Small intestine (tissue), 16 donors: ENCODE measurements around the gene CARF. TPM values are rescaled to one million over a fixed set of nuclear protein-coding genes. Genes with fewer than 3 reads are reported as not detected.

Experiments used
- DNase-seq, 2 donors: peaks; one replicate each; pipeline versions ENCODE4 v3.0.0 to v3.0.0-alpha.2; 2013
- FAIRE-seq: peaks from 2 replicates; lab custom pipeline; 2012; peaks lifted over from hg19 to GRCh38; lab: Jason Lieb, UNC
- H3K27ac ChIP-seq, 3 donors: one replicate each; pipeline ENCODE4 v1.5.1; 2013; ENCODE audit warnings: low read length in 2 of 3, mild to moderate bottlenecking in 2 of 3, control low read depth in 1 of 3, inconsistent platforms in 1 of 3, low read depth in 1 of 3, moderate library complexity in 1 of 3
- H3K27me3 ChIP-seq, 3 donors: one replicate each; pipeline ENCODE4 v1.6.1; 2013; ENCODE audit warnings: low read length in 3 of 3, inconsistent platforms in 1 of 3; ENCODE audit not compliant: control insufficient read depth in 3 of 3, insufficient read depth in 3 of 3
- H3K36me3 ChIP-seq, 3 donors: one replicate each; pipeline ENCODE4 v1.6.1; 2013; ENCODE audit warnings: low read length in 3 of 3, inconsistent platforms in 1 of 3, low read depth in 1 of 3, mild to moderate bottlenecking in 1 of 3, moderate library complexity in 1 of 3; ENCODE audit not compliant: control insufficient read depth in 3 of 3, insufficient read depth in 2 of 3
- H3K4me1 ChIP-seq, 3 donors: one replicate each; pipeline ENCODE4 v1.6.1; 2013; ENCODE audit warnings: low read length in 2 of 3, inconsistent platforms in 1 of 3, low read depth in 1 of 3, mild to moderate bottlenecking in 1 of 3, moderate library complexity in 1 of 3; ENCODE audit not compliant: control insufficient read depth in 3 of 3, insufficient read depth in 2 of 3
- H3K4me3 ChIP-seq, 3 donors: one replicate each; pipeline ENCODE4 v1.5.1; 2013; ENCODE audit warnings: low read length in 3 of 3, control low read depth in 1 of 3, inconsistent platforms in 1 of 3, low read depth in 1 of 3, mild to moderate bottlenecking in 1 of 3, moderate library complexity in 1 of 3
- H3K9me3 ChIP-seq, 2 donors: one replicate each; pipeline ENCODE4 v1.6.1; 2013; ENCODE audit warnings: low read depth in 1 of 2, low read length in 1 of 2; ENCODE audit not compliant: control insufficient read depth in 2 of 2, insufficient read depth in 1 of 2
- WGBS, 3 donors: extraction: QIAGEN DNeasy Blood & Tissue Kit; methylation state at CpG; one replicate each; pipeline ENCODE4 v1.1.7; 2013; 5-methylcytosine and 5-hydroxymethylcytosine counted together
- long read RNA-seq, 10 donors: transcript quantifications; one replicate each; lab custom pipeline, GENCODE V29; 2026
- polyA plus RNA-seq, 4 donors: library from polyadenylated mRNA; stranded (reverse) in 3 of 4; unstranded in 1 of 4; fragments of 200-250 nt in 3 of 4; fragments of 120-200 nt in 1 of 4; gene quantifications; one replicate each; pipeline versions ENCODE4 v1.2.1 to v1.2.3, GENCODE V29; 2013
- donor health status: healthy with polysubstance abuse.
- donor health status: control.
- donor health status: control.
- donor health status: Bipolar disorder and iron deficiency.
- donor health status: healthy.

The CARF gene
- polyA plus RNA-seq, result 1 to 10 TPM in 3 of 4 donors, under 1 TPM in 1; 0.89 to 9.3 (median 1.7) TPM
- long read RNA-seq, donor 1, result 0 reads
- long read RNA-seq, donor 2, partial matches to known transcripts, result 0 of 1 reads
- long read RNA-seq, donor 2, other reads (novel, unspliced or antisense), result 0 of 1 reads
- long read RNA-seq, donor 3, partial matches to known transcripts, result 27 of 27 reads
- long read RNA-seq, donor 3, other reads (novel, unspliced or antisense), result 0 of 27 reads
- long read RNA-seq, donor 4, result 0 reads
- long read RNA-seq, donor 5, result 0 reads
- long read RNA-seq, donor 6, result 0 reads
- long read RNA-seq, donor 7, result 0 reads
- long read RNA-seq, donor 8, result 0 reads
- long read RNA-seq, donor 9, result 0 reads
- long read RNA-seq, donor 10, result 0 reads

GRCh38 chr2:202911512-202912341 lies at the start of gene CARF, which contains the start of gene WDR12:
CARF (plus strand) TSS chr2:202912275; CDS start chr2:202941903, 29,628 bp downstream.
WDR12 (minus strand) TSS chr2:202911673; CDS start chr2:202911476, 197 bp downstream.
- H3K36me3 ChIP-seq, result peaks cover 0 to 6% (median 0%) of the 10 kb centered on the region in 3 donors
- peak within 1 kb of the TSS; percentile 73 to 95 (median 92) for H3K27ac ChIP-seq
- H3K27me3 ChIP-seq, result no peaks in the 10 kb centered on the region
- H3K4me1 ChIP-seq, result no peaks in the 10 kb centered on the region
- 0 to 1% (median 1%) methylated on average over 39 of the region's 39 CpGs for WGBS, 3 donors
- H3K4me3 ChIP-seq, result peak within 1 kb of the TSS; percentile 28 to 74 (median 56)
- DNase-seq (peak; percentile 95 to 98), FAIRE-seq (no peak)
- H3K9me3 ChIP-seq, result no peaks in the 10 kb centered on the region

GRCh38 chr2:202870431-202871299 lies 41.4 kb upstream of the CARF start:
- Histone ChIP-seq H3K27ac (peak overlapping the region in 1 of 3 donors; percentile 76), H3K4me1 (no peaks in the 10 kb centered on the region), H3K9me3 (no peaks in the 10 kb centered on the region), H3K27me3 (no peaks in the 10 kb centered on the region), H3K36me3 (no peaks in the 10 kb centered on the region), H3K4me3 (peak overlapping the region; percentile 64 to 71 (median 64))
- DNase-seq, result peak; percentile 64 to 83
- WGBS, 3 donors, result 1 to 4% (median 4%) methylated on average over 37 of the region's 37 CpGs
- no peak for FAIRE-seq

- Histone ChIP-seq H3K27me3 (no peaks in the 10 kb centered on the region), H3K4me1 (no peaks in the 10 kb centered on the region), H3K27ac (peak within 1 kb of the TSS in 2 of 3 donors; percentile 0 to 76), H3K36me3 (no peaks in the 10 kb centered on the region), H3K9me3 (no peaks in the 10 kb centered on the region), H3K4me3 (peak within 1 kb of the TSS; percentile 64 to 71 (median 64))
- DNase-seq (peak; percentile 37 to 85), FAIRE-seq (no peak)
- WGBS, 3 donors, result 0 to 1% (median 1%) methylated on average over 61 to 93 of the region's 93 CpGs
These were observed 40.6 kb upstream of the CARF start, which contains the start of gene ICA1L for GRCh38 chr2:202871300-202872141. ICA1L (minus strand) TSS chr2:202871766; CDS start chr2:202829009, 42,757 bp downstream.

- no peak overlapping the region for H3K4me3 ChIP-seq
- no peak for DNase-seq
- WGBS, 3 donors, result 98 to 100% (median 98%) methylated on average over 2 of the region's 2 CpGs
- peaks cover 4 to 30% (median 4%) of the 10 kb centered on the region in 3 donors for H3K36me3 ChIP-seq
- no peaks in the 10 kb centered on the region for H3K9me3 ChIP-seq
- H3K27me3 ChIP-seq, result no peaks in the 10 kb centered on the region
- H3K27ac ChIP-seq, result no peak overlapping the region
- no peaks in the 10 kb centered on the region for H3K4me1 ChIP-seq
- no peak for FAIRE-seq
These were observed 34.4 kb upstream of the CARF start for GRCh38 chr2:202877699-202878098.

GRCh38 chr2:202881570-202881969 lies 30.5 kb upstream of the CARF start:
- WGBS, 3 donors, result 83 to 93% (median 91%) methylated on average over 4 of the region's 4 CpGs
- no peak overlapping the region for H3K4me3 ChIP-seq
- DNase-seq, result no peak
- H3K4me1 ChIP-seq, result no peaks in the 10 kb centered on the region
- no peaks in the 10 kb centered on the region for H3K9me3 ChIP-seq
- no peak overlapping the region for H3K27ac ChIP-seq
- peaks cover 8 to 52% (median 9%) of the 10 kb centered on the region in 3 donors for H3K36me3 ChIP-seq
- no peak for FAIRE-seq
- no peaks in the 10 kb centered on the region for H3K27me3 ChIP-seq

GRCh38 chr2:202883987-202884675 lies 27.9 kb upstream of the CARF start:
- DNase-seq (no peak), FAIRE-seq (no peak)
- 82 to 87% (median 85%) methylated on average over 5 of the region's 5 CpGs for WGBS, 3 donors
- Histone ChIP-seq H3K27ac (no peak overlapping the region), H3K9me3 (no peaks in the 10 kb centered on the region), H3K4me1 (no peaks in the 10 kb centered on the region), H3K4me3 (no peak overlapping the region), H3K27me3 (no peaks in the 10 kb centered on the region), H3K36me3 (peaks cover 8 to 54% (median 9%) of the 10 kb centered on the region in 3 donors)

- H3K27ac ChIP-seq, result no peak overlapping the region
- no peaks in the 10 kb centered on the region for H3K4me1 ChIP-seq
- H3K27me3 ChIP-seq, result no peaks in the 10 kb centered on the region
- 93 to 97% (median 96%) methylated on average over 7 of the region's 7 CpGs for WGBS, 3 donors
- no peaks in the 10 kb centered on the region for H3K9me3 ChIP-seq
- FAIRE-seq (no peak), DNase-seq (no peak)
- no peak overlapping the region for H3K4me3 ChIP-seq
- peaks cover 9 to 54% (median 11%) of the 10 kb centered on the region in 3 donors for H3K36me3 ChIP-seq
These were observed 26.9 kb upstream of the CARF start for GRCh38 chr2:202885190-202885589.
